Fibroblast of lung (primary cell): ENCODE results near the gene MRPS34. TPM values are rescaled to one million over a fixed set of nuclear protein-coding genes. Genes with fewer than 3 reads are reported as not detected.

Experiments
- DNase-seq, 2 donors: peaks; one replicate each; pipeline versions ENCODE4 v3.0.0 to v3.0.0-alpha.2; 2010; ENCODE audit warnings: low read depth in 2 of 2
- H2AFZ ChIP-seq: 2 replicates; pipeline ENCODE4 v1.5.1; 2012; ENCODE audit warnings: low read length, control low read depth, inconsistent platforms
- H3K27ac ChIP-seq: 2 replicates; pipeline ENCODE4 v1.5.1; 2011; ENCODE audit warnings: low read length, control low read depth; ENCODE audit not compliant: insufficient read depth
- H3K27me3 ChIP-seq: 2 replicates; pipeline ENCODE4 v1.5.1; 2011; ENCODE audit warnings: mild to moderate bottlenecking, low read length; ENCODE audit not compliant: control insufficient read depth, insufficient read depth
- H3K36me3 ChIP-seq: 2 replicates; pipeline ENCODE4 v1.5.1; 2011; ENCODE audit warnings: low read length; ENCODE audit not compliant: control insufficient read depth, insufficient read depth
- H3K4me1 ChIP-seq: 2 replicates; pipeline ENCODE4 v1.5.1; 2011; ENCODE audit warnings: low read length; ENCODE audit not compliant: control insufficient read depth, insufficient read depth; ENCODE audit errors: extremely low read depth
- H3K4me2 ChIP-seq: 2 replicates; pipeline ENCODE4 v1.5.1; 2011; ENCODE audit warnings: low read length, control low read depth; ENCODE audit not compliant: insufficient read depth; ENCODE audit errors: extremely low read depth
- H3K4me3 ChIP-seq, 4 experiments: fragments of 200-600 bp in 1 of 4; sonication (generic) in 1 of 4; replicated peaks in 1 of 4; 2 replicates each; pipeline ENCODE4 v1.5.1; 2011 to 2016; ENCODE audit warnings: low read length in 4 of 4, low read depth in 3 of 4, mild to moderate bottlenecking in 3 of 4, control low read depth in 2 of 4, inconsistent platforms in 1 of 4, mixed read lengths in 1 of 4; ENCODE audit not compliant: insufficient read depth in 1 of 4; ENCODE audit errors: control extremely low read depth in 1 of 4
- H3K79me2 ChIP-seq: 2 replicates; pipeline ENCODE4 v1.5.1; 2012; ENCODE audit warnings: mild to moderate bottlenecking, low read length, inconsistent platforms; ENCODE audit not compliant: control insufficient read depth, insufficient read depth
- H3K9ac ChIP-seq: 2 replicates; pipeline ENCODE4 v1.5.1; 2011; ENCODE audit warnings: mild to moderate bottlenecking, low read length, control low read depth; ENCODE audit not compliant: insufficient read depth
- H3K9me3 ChIP-seq: 2 replicates; pipeline ENCODE4 v1.5.1; 2012; ENCODE audit warnings: low read depth, low read length; ENCODE audit not compliant: control insufficient read depth, insufficient read depth
- H4K20me1 ChIP-seq: 2 replicates; pipeline ENCODE4 v1.5.1; 2011; ENCODE audit warnings: low read length; ENCODE audit not compliant: control insufficient read depth, insufficient read depth; ENCODE audit errors: extremely low read depth
- CTCF ChIP-seq, 2 donors: IDR thresholded peaks in 1 of 2; conservative IDR thresholded peaks in 1 of 2; 1 replicate in 1 of 2; 2 replicates in 1 of 2; pipeline ENCODE4 v1.5.1; 2011 to 2012; ENCODE audit warnings: low read length in 2 of 2, control low read depth in 1 of 2, inconsistent platforms in 1 of 2, low read depth in 1 of 2, mild to moderate bottlenecking in 1 of 2
- EZH2 ChIP-seq: IDR thresholded peaks from 2 replicates; pipeline ENCODE4 v1.5.1; 2012; ENCODE audit warnings: low read length, control low read depth, mild to moderate bottlenecking; ENCODE audit errors: missing control alignments
- polyA plus RNA-seq, 2 donors: library from polyadenylated mRNA; depleted of rRNA in 1 of 2; stranded (reverse) in 1 of 2; unstranded in 1 of 2; fragments of >200 nt; gene quantifications; 2 replicates each; pipeline ENCODE4 v1.2.1, GENCODE V29; 2011 to 2012; ENCODE audit warnings: missing spikeins in 1 of 2
- total RNA-seq: library from RNA; depleted of rRNA; stranded (reverse); fragments of >200 nt; gene quantifications from 2 replicates; pipeline ENCODE4 v1.2.1, GENCODE V29; 2014

Gene MRPS34
- total and polyA plus RNA-seq, 2 donors (not counting 1 experiment from before 2014, with no cell fraction given) = 40.1 to 74.3 TPM

- Histone ChIP-seq H2AFZ (no peak overlapping the region), H3K27me3 (no peaks in the 10 kb centered on the region), H3K27ac (no peak overlapping the region), H3K4me3 (no peak overlapping the region), H3K36me3 (peaks cover 47% of the 10 kb centered on the region), H3K9ac (no peak overlapping the region), H3K79me2 (peaks cover 6% of the 10 kb centered on the region), H3K4me1 (peaks cover 12% of the 10 kb centered on the region), H4K20me1 (no peaks in the 10 kb centered on the region), H3K9me3 (no peaks in the 10 kb centered on the region), H3K4me2 (no peak overlapping the region)
- no peak for DNase-seq
- TF ChIP-seq CTCF (conservative IDR thresholded peaks at IDR 0.05 in 1 of 2, IDR thresholded peaks at IDR 0.05 in 1 of 2; ENCODE audit: low read depth in 1 of 2, low read length in 2 of 2) (no peak), EZH2 (no peak)
Observed at GRCh38 chr16:1767116-1767994, 5.6 kb downstream of the MRPS34 start.

- H4K20me1 ChIP-seq = no peaks in the 10 kb centered on the region
- peaks cover 52% of the 10 kb centered on the region for H3K36me3 ChIP-seq
- no peak overlapping the region for H3K27ac ChIP-seq
- TF ChIP-seq CTCF (conservative IDR thresholded peaks at IDR 0.05 in 1 of 2, IDR thresholded peaks at IDR 0.05 in 1 of 2; ENCODE audit: low read depth in 1 of 2, low read length in 2 of 2) = no peak
- TF ChIP-seq EZH2 = no peak
- no peak overlapping the region for H3K9ac ChIP-seq
- no peak for DNase-seq
- H3K4me2 ChIP-seq = no peak overlapping the region
- no peaks in the 10 kb centered on the region for H3K79me2 ChIP-seq
- H2AFZ ChIP-seq = no peak overlapping the region
- H3K9me3 ChIP-seq = no peaks in the 10 kb centered on the region
- H3K27me3 ChIP-seq = no peaks in the 10 kb centered on the region
- H3K4me1 ChIP-seq = peaks cover 8% of the 10 kb centered on the region
- H3K4me3 ChIP-seq = no peak overlapping the region
Observed at GRCh38 chr16:1766701-1767100, 6.2 kb downstream of the MRPS34 start.

- no peak overlapping the region for H3K27ac ChIP-seq
- TF ChIP-seq CTCF (conservative IDR thresholded peaks at IDR 0.05 in 1 of 2, IDR thresholded peaks at IDR 0.05 in 1 of 2; ENCODE audit: low read depth in 1 of 2, low read length in 2 of 2) (no peak), EZH2 (no peak)
- no peak overlapping the region for H2AFZ ChIP-seq
- H3K36me3 ChIP-seq = peaks cover 52% of the 10 kb centered on the region
- no peak overlapping the region for H3K4me3 ChIP-seq
- no peaks in the 10 kb centered on the region for H3K79me2 ChIP-seq
- H4K20me1 ChIP-seq = no peaks in the 10 kb centered on the region
- no peaks in the 10 kb centered on the region for H3K9me3 ChIP-seq
- no peak overlapping the region for H3K9ac ChIP-seq
- no peaks in the 10 kb centered on the region for H3K27me3 ChIP-seq
- DNase-seq = no peak
- no peak overlapping the region for H3K4me2 ChIP-seq
- peaks cover 8% of the 10 kb centered on the region for H3K4me1 ChIP-seq
Observed at GRCh38 chr16:1766231-1766630, 6.7 kb downstream of the MRPS34 start.
